GM23248 (cell line): Measurements from ENCODE around the gene RDX. TPM values are rescaled to one million over a fixed set of nuclear protein-coding genes. Genes with fewer than 3 reads are reported as not detected.

Source experiments
- DNase-seq: peaks from one replicate; pipeline ENCODE4 v3.0.0-alpha.2; 2015
- H2AFZ ChIP-seq: fragments of 200-600 bp; sonication (generic); 2 replicates; pipeline ENCODE4 v1.6.1; 2016; ENCODE audit warnings: antibody characterized with exemption
- H3F3A ChIP-seq: fragments of 200-600 bp; sonication (generic); 2 replicates; pipeline ENCODE4 v1.6.1; 2016; ENCODE audit warnings: mild to moderate bottlenecking, antibody characterized with exemption, mixed run types; ENCODE audit not compliant: insufficient read depth
- H3K27ac ChIP-seq: fragments of 200-600 bp; sonication (generic); 2 replicates; pipeline ENCODE4 v1.5.1; 2016; ENCODE audit warnings: mild to moderate bottlenecking
- H3K27me3 ChIP-seq: fragments of 200-600 bp; sonication (generic); replicated peaks from 2 replicates; pipeline ENCODE4 v1.6.1; 2016; ENCODE audit warnings: mild to moderate bottlenecking; ENCODE audit not compliant: insufficient read depth
- H3K36me3 ChIP-seq: fragments of 200-600 bp; sonication (generic); 2 replicates; pipeline ENCODE4 v1.6.1; 2016; ENCODE audit warnings: low read depth, mild to moderate bottlenecking
- H3K4me1 ChIP-seq: fragments of 200-600 bp; sonication (generic); 2 replicates; pipeline ENCODE4 v1.6.1; 2016; ENCODE audit warnings: mild to moderate bottlenecking; ENCODE audit not compliant: insufficient read depth
- H3K4me2 ChIP-seq: fragments of 200-600 bp; sonication (generic); one replicate; pipeline ENCODE4 v1.6.1; 2016; ENCODE audit warnings: mild to moderate bottlenecking; ENCODE audit not compliant: unreplicated experiment
- H3K4me3 ChIP-seq: fragments of 200-600 bp; sonication (generic); 2 replicates; pipeline ENCODE4 v1.5.1; 2016; ENCODE audit warnings: mild to moderate bottlenecking
- H3K79me2 ChIP-seq: fragments of 200-600 bp; sonication (generic); 2 replicates; pipeline ENCODE4 v1.6.1; 2016; ENCODE audit warnings: mild to moderate bottlenecking; ENCODE audit not compliant: insufficient read depth
- H3K9ac ChIP-seq: fragments of 200-600 bp; sonication (generic); 2 replicates; pipeline ENCODE4 v1.6.1; 2016; ENCODE audit warnings: mild to moderate bottlenecking
- H3K9me2 ChIP-seq: fragments of 200-600 bp; sonication (generic); 2 replicates; pipeline ENCODE4 v1.6.1; 2016; ENCODE audit warnings: mixed run types, mild to moderate bottlenecking, moderate library complexity; ENCODE audit not compliant: insufficient read depth
- H3K9me3 ChIP-seq: fragments of 200-600 bp; sonication (generic); one replicate; pipeline ENCODE4 v1.6.1; 2017; ENCODE audit warnings: low read depth
- H4K20me1 ChIP-seq: fragments of 200-600 bp; sonication (generic); 2 replicates; pipeline ENCODE4 v1.6.0; 2016; ENCODE audit not compliant: insufficient read depth
- EZH2 ChIP-seq: fragments of 200-600 bp; sonication (generic); IDR thresholded peaks from 2 replicates; pipeline ENCODE4 v1.6.1; 2018; ENCODE audit warnings: antibody characterized with exemption, mild to moderate bottlenecking; ENCODE audit not compliant: insufficient read depth, poor library complexity, severe bottlenecking
- EZH2phosphoT487 ChIP-seq: fragments of 200-600 bp; sonication (generic); IDR thresholded peaks from 2 replicates; pipeline ENCODE4 v1.6.1; 2018; ENCODE audit warnings: antibody characterized with exemption, moderate library complexity, mild to moderate bottlenecking, low read depth; ENCODE audit not compliant: insufficient read depth
- WGBS, 2 experiments: methylation state at CpG; one replicate each; pipeline ENCODE4 v1.1.6; 2015 to 2017; ENCODE audit warnings: low lambda C conversion rate in 2 of 2, low coverage in 1 of 2; ENCODE audit errors: missing lambda C conversion rate in 2 of 2; 5-methylcytosine and 5-hydroxymethylcytosine counted together
- in situ Hi-C: fragments of 300-500 bp; cut with MboI; formaldehyde crosslinking; loops from 2 replicates; pipeline ENCODE4 v1.15.0; 2020
- polyA plus RNA-seq: library from polyadenylated mRNA; unstranded; fragments of >200 nt; fragmentation: Nextera tagmentation; extraction: Ambion mirVana; gene quantifications from 2 replicates; pipeline ENCODE4 v1.2.1, GENCODE V29; 2016
- total RNA-seq: library from RNA; depleted of rRNA; stranded (reverse); fragments of >200 nt; shearing (Covaris generic); gene quantifications from 2 replicates; pipeline ENCODE4 v1.2.3, GENCODE V29; 2014

Gene RDX
- total and polyA plus RNA-seq, 2 experiments from 2014 or later = 69.5 to 95.4 TPM

DNA sequence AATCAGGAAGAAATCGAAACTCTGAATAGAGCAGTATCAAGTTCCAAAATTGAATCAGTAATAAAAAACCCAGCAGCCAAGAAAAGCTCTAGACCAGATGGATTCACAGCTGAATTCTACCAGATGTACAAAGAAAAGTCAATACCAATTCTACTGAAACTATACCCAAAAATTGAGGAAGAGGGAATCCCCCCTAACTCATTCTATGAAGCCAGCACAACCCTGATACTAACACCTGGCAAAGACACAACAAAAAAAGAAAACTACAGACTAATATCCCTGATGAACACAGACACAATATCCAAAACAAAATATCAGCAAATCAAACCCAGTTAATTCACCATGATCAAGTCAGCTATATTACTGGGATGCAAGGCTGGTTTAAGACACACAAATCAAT is 105.5 kb downstream of the RDX start:
- Histone ChIP-seq H3K9me3 (no peaks in the 10 kb centered on the region), H3F3A (peaks cover 26% of the 10 kb centered on the region), H3K27me3 (no peaks in the 10 kb centered on the region), H3K9me2 (no peaks in the 10 kb centered on the region), H3K4me1 (peaks cover 21% of the 10 kb centered on the region), H3K9ac (no peak overlapping the region), H3K4me2 (no peak overlapping the region), H3K27ac (no peak overlapping the region), H3K36me3 (no peaks in the 10 kb centered on the region), H4K20me1 (no peaks in the 10 kb centered on the region), H3K79me2 (no peaks in the 10 kb centered on the region), H3K4me3 (no peak overlapping the region), H2AFZ (no peak overlapping the region)
- in situ Hi-C loops = no loop called here
- DNase-seq = no peak
- WGBS, 2 experiments = 90 to 92% methylated on average over 1 of the region's 1 CpG
- TF ChIP-seq EZH2 = no peak
- no peak for TF ChIP-seq EZH2phosphoT487

DNA sequence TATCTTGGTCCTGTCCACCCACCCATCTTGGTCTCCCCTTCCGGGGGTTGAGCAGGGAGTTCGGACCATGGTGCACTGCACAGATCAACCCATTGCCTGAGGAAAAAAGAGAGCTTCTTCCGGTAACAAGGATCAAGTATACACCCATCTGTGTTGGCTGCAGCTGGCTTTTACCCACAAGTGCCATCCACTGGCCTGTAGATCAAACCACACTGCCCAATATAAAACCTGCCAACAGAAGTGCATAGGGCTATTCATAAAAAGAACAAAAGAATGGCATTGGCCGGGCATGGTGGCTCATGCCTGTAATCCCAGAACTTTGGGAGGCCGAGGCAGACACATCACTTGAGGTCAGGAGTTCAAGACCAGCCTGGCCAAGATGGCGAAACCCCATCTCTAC is 108.7 kb downstream of the RDX start:
- no peak overlapping the region for H2AFZ ChIP-seq
- H3K9me2 ChIP-seq = no peaks in the 10 kb centered on the region
- H3K4me3 ChIP-seq = no peak overlapping the region
- TF ChIP-seq EZH2phosphoT487 (no peak), EZH2 (no peak)
- no peaks in the 10 kb centered on the region for H3K36me3 ChIP-seq
- no peak overlapping the region for H3K27ac ChIP-seq
- H3K4me2 ChIP-seq = no peak overlapping the region
- DNase-seq = no peak
- peaks cover 20% of the 10 kb centered on the region for H3K4me1 ChIP-seq
- no peak overlapping the region for H3K9ac ChIP-seq
- no peaks in the 10 kb centered on the region for H4K20me1 ChIP-seq
- peaks cover 10% of the 10 kb centered on the region; the same call in 1 of the 2 replicates for H3F3A ChIP-seq
- H3K27me3 ChIP-seq = no peaks in the 10 kb centered on the region
- in situ Hi-C loops = no loop called here
- H3K9me3 ChIP-seq = no peaks in the 10 kb centered on the region
- 86 to 88% methylated on average over 6 of the region's 6 CpGs for WGBS, 2 experiments
- no peaks in the 10 kb centered on the region for H3K79me2 ChIP-seq

DNA sequence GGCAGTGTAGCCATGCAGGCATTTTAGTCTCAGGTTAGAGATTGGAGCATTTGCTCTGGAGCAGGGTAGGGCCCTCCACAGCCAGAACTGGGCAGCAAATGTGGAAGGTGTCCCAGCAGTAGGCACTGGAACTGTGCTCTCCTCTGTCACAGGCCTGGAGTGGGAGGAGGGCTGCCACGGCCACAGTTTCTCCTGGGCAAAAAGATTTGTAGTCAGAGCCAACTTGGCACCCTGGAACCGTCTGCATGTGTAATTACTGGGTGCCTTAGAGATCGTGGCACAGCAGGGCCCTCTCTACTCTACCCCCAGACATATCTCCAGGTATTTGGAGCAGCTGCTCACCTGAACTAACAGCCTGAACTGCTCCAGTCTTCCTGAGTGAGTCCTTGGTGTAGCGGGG is 109.5 kb downstream of the RDX start:
- no peaks in the 10 kb centered on the region for H3K9me3 ChIP-seq
- WGBS, 2 experiments = 96% methylated on average over 4 of the region's 4 CpGs
- H3K27me3 ChIP-seq = no peaks in the 10 kb centered on the region
- H3F3A ChIP-seq = peaks cover 10% of the 10 kb centered on the region; the same call in 1 of the 2 replicates
- H3K27ac ChIP-seq = no peak overlapping the region
- no peak overlapping the region for H2AFZ ChIP-seq
- no peak overlapping the region for H3K4me2 ChIP-seq
- H3K36me3 ChIP-seq = no peaks in the 10 kb centered on the region
- TF ChIP-seq EZH2 (no peak), EZH2phosphoT487 (no peak)
- in situ Hi-C loops = no loop called here
- H3K4me1 ChIP-seq = peaks cover 23% of the 10 kb centered on the region
- no peak overlapping the region for H3K9ac ChIP-seq
- no peaks in the 10 kb centered on the region for H3K9me2 ChIP-seq
- no peak overlapping the region for H3K4me3 ChIP-seq
- no peaks in the 10 kb centered on the region for H4K20me1 ChIP-seq
- no peaks in the 10 kb centered on the region for H3K79me2 ChIP-seq
- no peak for DNase-seq

DNA sequence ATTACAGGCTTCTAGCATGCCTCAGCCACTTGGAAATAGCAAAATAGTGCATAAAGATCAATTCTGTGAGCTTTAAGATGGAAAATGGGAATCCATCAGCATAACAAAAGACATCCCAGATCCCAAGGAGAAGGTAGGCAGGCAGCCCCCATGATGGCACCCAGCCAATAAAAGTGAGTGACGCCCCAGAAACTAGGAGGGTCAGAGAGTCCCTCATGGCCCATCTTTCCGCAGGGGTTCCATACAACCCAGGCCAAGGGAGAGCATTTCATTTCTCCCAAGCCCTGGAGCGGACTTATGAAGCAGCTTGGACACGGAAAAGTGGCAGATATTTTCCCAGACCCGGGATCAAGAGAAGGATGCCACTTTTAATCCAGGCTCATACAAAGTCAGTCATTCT is 110.0 kb downstream of the RDX start:
- no peak overlapping the region for H3K9ac ChIP-seq
- H3K27me3 ChIP-seq = no peaks in the 10 kb centered on the region
- H3K79me2 ChIP-seq = no peaks in the 10 kb centered on the region
- in situ Hi-C loops = no loop called here
- no peak for DNase-seq
- H3K36me3 ChIP-seq = no peaks in the 10 kb centered on the region
- no peak overlapping the region for H3K27ac ChIP-seq
- no peaks in the 10 kb centered on the region for H3K9me3 ChIP-seq
- H3K4me1 ChIP-seq = peaks cover 23% of the 10 kb centered on the region
- no peaks in the 10 kb centered on the region for H3K9me2 ChIP-seq
- WGBS, 2 experiments = 90 to 94% methylated on average over 5 of the region's 5 CpGs
- H3K4me3 ChIP-seq = no peak overlapping the region
- no peaks in the 10 kb centered on the region for H4K20me1 ChIP-seq
- TF ChIP-seq EZH2 (no peak), EZH2phosphoT487 (no peak)
- H3F3A ChIP-seq = peaks cover 10% of the 10 kb centered on the region; the same call in 1 of the 2 replicates
- no peak overlapping the region for H3K4me2 ChIP-seq
- H2AFZ ChIP-seq = no peak overlapping the region

DNA sequence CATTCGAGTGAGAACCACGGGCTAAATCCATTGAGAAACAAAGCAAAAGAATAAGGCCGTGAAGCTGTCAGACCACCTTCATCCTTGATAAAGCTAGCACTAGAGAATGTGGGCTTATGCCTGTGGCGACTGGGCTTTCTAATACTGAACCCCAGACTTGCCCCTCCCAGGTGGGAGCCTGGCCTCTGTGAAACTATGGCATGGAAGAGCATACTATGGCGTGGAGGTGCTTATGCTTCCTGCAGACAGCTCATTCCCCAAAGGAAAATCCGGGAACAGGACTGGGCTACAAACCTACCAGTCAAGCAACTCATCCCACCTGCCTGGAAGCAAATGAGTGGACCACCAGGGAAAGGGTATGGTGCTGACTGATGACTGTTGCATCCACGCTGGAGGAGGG is 110.8 kb downstream of the RDX start:
- Histone ChIP-seq H3F3A (peaks cover 10% of the 10 kb centered on the region; the same call in 1 of the 2 replicates), H3K36me3 (no peaks in the 10 kb centered on the region), H3K4me2 (no peak overlapping the region), H3K4me1 (peaks cover 23% of the 10 kb centered on the region), H2AFZ (no peak overlapping the region), H3K9ac (no peak overlapping the region), H3K27ac (no peak overlapping the region), H3K9me3 (no peaks in the 10 kb centered on the region), H3K79me2 (no peaks in the 10 kb centered on the region), H3K27me3 (no peaks in the 10 kb centered on the region), H3K9me2 (no peaks in the 10 kb centered on the region), H3K4me3 (no peak overlapping the region), H4K20me1 (no peaks in the 10 kb centered on the region)
- in situ Hi-C loops = no loop called here
- no peak for DNase-seq
- 92 to 94% methylated on average over 7 of the region's 7 CpGs for WGBS, 2 experiments
- TF ChIP-seq EZH2phosphoT487 (no peak), EZH2 (no peak)
